ENCODE measurements around the gene SLC9A3. TPM values are rescaled to one million over a fixed set of nuclear protein-coding genes. Genes with fewer than 3 reads are reported as not detected.

The SLC9A3 gene
- total RNA-seq, 1 experiment from 2014 or later = 1.5 TPM

DNA sequence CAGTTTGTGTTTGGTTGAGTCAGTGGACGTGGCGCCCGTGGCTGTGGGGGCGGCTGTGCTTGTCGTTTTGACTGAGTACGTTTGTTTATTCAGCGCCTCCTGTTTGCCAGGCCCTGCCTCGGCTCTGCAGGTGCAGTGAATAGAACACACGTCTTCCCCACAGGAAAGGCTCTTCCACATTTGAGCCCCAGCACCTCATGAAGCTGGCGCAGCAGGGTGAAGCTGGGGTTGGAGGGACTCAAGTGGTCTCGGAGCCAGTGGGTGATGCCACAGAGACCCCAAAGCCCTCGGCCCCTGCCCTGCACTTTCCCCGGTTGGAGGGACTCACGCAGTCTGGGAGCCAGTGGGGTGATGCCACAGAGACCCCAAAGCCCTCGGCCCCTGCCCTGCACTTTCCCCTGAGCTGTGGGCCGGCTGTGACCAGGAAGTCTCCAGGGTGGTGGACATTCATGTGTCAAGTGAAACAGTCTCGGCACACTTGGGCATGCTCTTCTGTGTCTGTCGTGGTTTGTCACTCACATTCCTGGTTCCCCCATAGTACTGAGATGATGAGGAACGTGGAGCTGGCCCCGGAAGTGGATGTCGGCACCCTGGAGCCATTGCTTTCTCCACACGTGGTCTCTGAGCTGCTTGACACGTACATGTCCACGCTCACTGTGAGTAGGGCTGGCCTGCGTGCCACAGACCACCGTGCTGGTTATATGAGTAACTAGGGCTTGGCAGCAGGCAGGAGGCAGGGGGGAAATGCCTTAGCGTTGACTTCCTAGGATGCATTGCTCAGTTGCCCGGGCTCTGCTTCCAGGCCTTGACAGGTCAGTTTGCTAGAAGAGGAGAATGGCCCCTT is 67.7 kb downstream of the SLC9A3 start:
- ChIA-PET RAD21 (ENCODE audit: low non-redundant PET in 1 of 2, low total read pairs in 2 of 2, uncharacterized antibody in 2 of 2, unreplicated experiment in 2 of 2) (no interaction called here), CTCF (no interaction called here), POLR2A (no interaction called here)
- H3K4me3 ChIP-seq (replicated peaks in 1 of 2; ENCODE audit: low read depth in 1 of 2, low read length in 2 of 2) = no peak overlapping the region
- no peaks in the 10 kb centered on the region for H4K20me1 ChIP-seq (ENCODE audit: insufficient read depth)
- intact Hi-C loops (cut with micrococcal nuclease) = loop anchor here (10.0 kb wide), 1 partner anchor 158 kb away; the partner anchor contains the start of gene CEP72
- no peaks in the 10 kb centered on the region for H3K9me2 ChIP-seq (ENCODE audit: insufficient read depth)
- H3K79me2 ChIP-seq (ENCODE audit: insufficient read depth, low read length) = peaks cover 64% of the 10 kb centered on the region
- no peak overlapping the region for H3K27ac ChIP-seq (ENCODE audit: low read depth, low read length)
- peaks cover 0 to 12% of the 10 kb centered on the region in 2 experiments; a peak in 2 of 4 replicates for H3K4me1 ChIP-seq (ENCODE audit: control insufficient read depth in 1 of 2, insufficient read depth in 2 of 2, low read length in 2 of 2)
- H3K36me3 ChIP-seq (ENCODE audit: control insufficient read depth in 1 of 2, insufficient read depth in 2 of 2, low read length in 2 of 2) = peaks cover 17 to 36% of the 10 kb centered on the region in 2 experiments
- no peak overlapping the region for H2AFZ ChIP-seq (ENCODE audit: low read depth, low read length, poor library complexity, severe bottlenecking)
- no peak overlapping the region for H3K9ac ChIP-seq (ENCODE audit: low read length)
- TF ChIP-seq ELF1 (IDR thresholded peaks at IDR 0.05; ENCODE audit: borderline replicate concordance, low read depth) = no peak
- TF ChIP-seq, protein P1, sequence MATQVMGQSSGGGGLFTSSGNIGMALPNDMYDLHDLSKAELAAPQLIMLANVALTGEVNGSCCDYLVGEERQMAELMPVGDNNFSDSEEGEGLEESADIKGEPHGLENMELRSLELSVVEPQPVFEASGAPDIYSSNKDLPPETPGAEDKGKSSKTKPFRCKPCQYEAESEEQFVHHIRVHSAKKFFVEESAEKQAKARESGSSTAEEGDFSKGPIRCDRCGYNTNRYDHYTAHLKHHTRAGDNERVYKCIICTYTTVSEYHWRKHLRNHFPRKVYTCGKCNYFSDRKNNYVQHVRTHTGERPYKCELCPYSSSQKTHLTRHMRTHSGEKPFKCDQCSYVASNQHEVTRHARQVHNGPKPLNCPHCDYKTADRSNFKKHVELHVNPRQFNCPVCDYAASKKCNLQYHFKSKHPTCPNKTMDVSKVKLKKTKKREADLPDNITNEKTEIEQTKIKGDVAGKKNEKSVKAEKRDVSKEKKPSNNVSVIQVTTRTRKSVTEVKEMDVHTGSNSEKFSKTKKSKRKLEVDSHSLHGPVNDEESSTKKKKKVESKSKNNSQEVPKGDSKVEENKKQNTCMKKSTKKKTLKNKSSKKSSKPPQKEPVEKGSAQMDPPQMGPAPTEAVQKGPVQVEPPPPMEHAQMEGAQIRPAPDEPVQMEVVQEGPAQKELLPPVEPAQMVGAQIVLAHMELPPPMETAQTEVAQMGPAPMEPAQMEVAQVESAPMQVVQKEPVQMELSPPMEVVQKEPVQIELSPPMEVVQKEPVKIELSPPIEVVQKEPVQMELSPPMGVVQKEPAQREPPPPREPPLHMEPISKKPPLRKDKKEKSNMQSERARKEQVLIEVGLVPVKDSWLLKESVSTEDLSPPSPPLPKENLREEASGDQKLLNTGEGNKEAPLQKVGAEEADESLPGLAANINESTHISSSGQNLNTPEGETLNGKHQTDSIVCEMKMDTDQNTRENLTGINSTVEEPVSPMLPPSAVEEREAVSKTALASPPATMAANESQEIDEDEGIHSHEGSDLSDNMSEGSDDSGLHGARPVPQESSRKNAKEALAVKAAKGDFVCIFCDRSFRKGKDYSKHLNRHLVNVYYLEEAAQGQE (IDR thresholded peaks at IDR 0.05; ENCODE audit: low read depth) = no peak
- TF ChIP-seq, protein P2, sequence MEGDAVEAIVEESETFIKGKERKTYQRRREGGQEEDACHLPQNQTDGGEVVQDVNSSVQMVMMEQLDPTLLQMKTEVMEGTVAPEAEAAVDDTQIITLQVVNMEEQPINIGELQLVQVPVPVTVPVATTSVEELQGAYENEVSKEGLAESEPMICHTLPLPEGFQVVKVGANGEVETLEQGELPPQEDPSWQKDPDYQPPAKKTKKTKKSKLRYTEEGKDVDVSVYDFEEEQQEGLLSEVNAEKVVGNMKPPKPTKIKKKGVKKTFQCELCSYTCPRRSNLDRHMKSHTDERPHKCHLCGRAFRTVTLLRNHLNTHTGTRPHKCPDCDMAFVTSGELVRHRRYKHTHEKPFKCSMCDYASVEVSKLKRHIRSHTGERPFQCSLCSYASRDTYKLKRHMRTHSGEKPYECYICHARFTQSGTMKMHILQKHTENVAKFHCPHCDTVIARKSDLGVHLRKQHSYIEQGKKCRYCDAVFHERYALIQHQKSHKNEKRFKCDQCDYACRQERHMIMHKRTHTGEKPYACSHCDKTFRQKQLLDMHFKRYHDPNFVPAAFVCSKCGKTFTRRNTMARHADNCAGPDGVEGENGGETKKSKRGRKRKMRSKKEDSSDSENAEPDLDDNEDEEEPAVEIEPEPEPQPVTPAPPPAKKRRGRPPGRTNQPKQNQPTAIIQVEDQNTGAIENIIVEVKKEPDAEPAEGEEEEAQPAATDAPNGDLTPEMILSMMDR (IDR thresholded peaks at IDR 0.05 in 2 of 3, conservative IDR thresholded peaks at IDR 0.05 in 1 of 3; ENCODE audit: borderline replicate concordance in 1 of 3, insufficient read depth in 1 of 3, low read depth in 2 of 3, low read length in 2 of 3) = no peak
- TF ChIP-seq SRF (IDR thresholded peaks at IDR 0.05; ENCODE audit: low read depth) = no peak
- TF ChIP-seq, protein P3, sequence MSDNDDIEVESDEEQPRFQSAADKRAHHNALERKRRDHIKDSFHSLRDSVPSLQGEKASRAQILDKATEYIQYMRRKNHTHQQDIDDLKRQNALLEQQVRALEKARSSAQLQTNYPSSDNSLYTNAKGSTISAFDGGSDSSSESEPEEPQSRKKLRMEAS (IDR thresholded peaks at IDR 0.05) = no peak
- TF ChIP-seq SIN3A (IDR thresholded peaks at IDR 0.05; ENCODE audit: low read depth) = no peak
- TF ChIP-seq POLR2AphosphoS5 (IDR thresholded peaks at IDR 0.05; ENCODE audit: low read depth, low read length) = no peak
- no peak for TF ChIP-seq CEBPB (IDR thresholded peaks at IDR 0.05; ENCODE audit: low read depth)
- no peak for TF ChIP-seq EGR1 (IDR thresholded peaks at IDR 0.05; ENCODE audit: low read depth)
- TF ChIP-seq EZH2 (IDR thresholded peaks at IDR 0.05) = no peak
- TF ChIP-seq POLR2A (IDR thresholded peaks at IDR 0.05; ENCODE audit: borderline replicate concordance, extremely low read depth, insufficient read depth, insufficient read length) = no peak
- TF ChIP-seq ZNF274 (IDR thresholded peaks at IDR 0.05; ENCODE audit: low read depth, low read length) = no peak
- no peak for TF ChIP-seq CBX3 (IDR thresholded peaks at IDR 0.05; ENCODE audit: low read depth)
- no peak overlapping the region for H3K4me2 ChIP-seq (ENCODE audit: low read length)
- BruUV-seq (replicated peaks) = no TSS peak
- DNase-seq (ENCODE audit: low read depth, low spot score) (no peak), ATAC-seq (no peak)
- H3K9me3 ChIP-seq (ENCODE audit: control insufficient read depth in 1 of 2, insufficient read depth in 1 of 2, low read depth in 1 of 2, low read length in 2 of 2) = peaks cover 0 to 8% of the 10 kb centered on the region in 2 experiments; a peak in 1 of 4 replicates
- no peaks in the 10 kb centered on the region for H3K27me3 ChIP-seq (ENCODE audit: insufficient read depth, low read length)
